Ecto neural progenitor cell (in vitro differentiated cells): ENCODE data around the gene AHCTF1.
"Not testable (repeated sequence)": the region's sequence is repeated elsewhere in the genome, so short reads cannot be mapped to it uniquely, and the experiment has no call there.

ENCODE experiments used
- DNase-seq: peaks from one replicate; pipeline ENCODE4 v3.0.0-alpha.2; 2018; ENCODE audit warnings: low spot score

AHCTF1 gene

GRCh38 chr1:246836209-246836966, 95.4 kb downstream of the AHCTF1 start:
- no peak for DNase-seq

- no peak for DNase-seq
Measured at GRCh38 chr1:246831543-246831942, 100.2 kb downstream of the AHCTF1 start.

- no peak for DNase-seq
Measured at GRCh38 chr1:246828818-246829217, 102.9 kb downstream of the AHCTF1 start.

GRCh38 chr1:246827396-246827795, 104.4 kb downstream of the AHCTF1 start:
- no peak for DNase-seq

- no peak for DNase-seq
Measured at GRCh38 chr1:246825557-246826175, 106.1 kb downstream of the AHCTF1 start.

GRCh38 chr1:246824541-246824940, 107.2 kb downstream of the AHCTF1 start:
- no peak for DNase-seq

GRCh38 chr1:246822154-246822553, 109.6 kb downstream of the AHCTF1 start:
- not testable (repeated sequence) for DNase-seq

GRCh38 chr1:246820666-246821065, 111.1 kb downstream of the AHCTF1 start:
- DNase-seq = no peak

- DNase-seq = not testable (repeated sequence)
Measured at GRCh38 chr1:246817778-246818177, 114.0 kb downstream of the AHCTF1 start.

GRCh38 chr1:246815693-246816270, 116.0 kb downstream of the AHCTF1 start:
- no peak for DNase-seq

- no peak for DNase-seq
Measured at GRCh38 chr1:246814890-246815289, 116.9 kb downstream of the AHCTF1 start.

- DNase-seq = not testable (repeated sequence)
Measured at GRCh38 chr1:246813325-246813724, 118.4 kb downstream of the AHCTF1 start.

- no peak for DNase-seq
Measured at GRCh38 chr1:246811985-246812384, 119.8 kb downstream of the AHCTF1 start.

- no peak for DNase-seq
Measured at GRCh38 chr1:246809473-246809872, 122.3 kb downstream of the AHCTF1 start.

- DNase-seq = no peak
Measured at GRCh38 chr1:246805135-246805716, 126.5 kb downstream of the AHCTF1 start.

GRCh38 chr1:246803883-246804282, 127.9 kb downstream of the AHCTF1 start:
- no peak for DNase-seq

- DNase-seq = no peak
Measured at GRCh38 chr1:246803373-246803772, 128.4 kb downstream of the AHCTF1 start.

GRCh38 chr1:246801241-246802020, 130.3 kb downstream of the AHCTF1 start:
- no peak for DNase-seq

- DNase-seq = no peak
Measured at GRCh38 chr1:246800756-246801155, 131.0 kb downstream of the AHCTF1 start.

GRCh38 chr1:246800356-246800755, 131.4 kb downstream of the AHCTF1 start:
- no peak for DNase-seq

- DNase-seq = no peak
Measured at GRCh38 chr1:246798606-246799496, 132.9 kb downstream of the AHCTF1 start.
